ENCODE results near the gene EIF3K.

DNA sequence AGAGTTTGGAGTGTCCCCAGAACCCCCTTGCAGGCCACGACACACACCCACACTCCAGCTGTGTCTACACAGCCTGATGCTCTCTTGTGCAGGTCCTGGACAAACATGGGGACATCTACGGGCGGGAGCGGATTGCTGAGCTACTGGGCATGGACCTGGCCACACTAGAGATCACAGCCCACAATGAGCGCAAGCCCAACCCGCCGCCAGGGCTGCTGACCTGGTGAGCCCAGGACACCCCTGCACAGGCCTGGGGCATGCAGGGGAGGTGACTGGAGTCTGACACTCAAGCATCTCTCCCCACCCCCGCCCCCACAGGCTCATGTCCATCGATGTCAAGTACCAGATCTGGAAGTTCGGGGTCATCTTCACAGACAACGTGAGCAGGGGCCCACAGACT is 41.2 kb upstream of the EIF3K start:
- TF ChIP-seq ARNTL (CRISPR knock-in tag; IDR thresholded peaks at IDR 0.05; ENCODE audit: borderline replicate concordance, low read depth): no peak
- TF ChIP-seq SNAI2 (CRISPR knock-in tag; IDR thresholded peaks at IDR 0.05): no peak
- TF ChIP-seq, protein P1, sequence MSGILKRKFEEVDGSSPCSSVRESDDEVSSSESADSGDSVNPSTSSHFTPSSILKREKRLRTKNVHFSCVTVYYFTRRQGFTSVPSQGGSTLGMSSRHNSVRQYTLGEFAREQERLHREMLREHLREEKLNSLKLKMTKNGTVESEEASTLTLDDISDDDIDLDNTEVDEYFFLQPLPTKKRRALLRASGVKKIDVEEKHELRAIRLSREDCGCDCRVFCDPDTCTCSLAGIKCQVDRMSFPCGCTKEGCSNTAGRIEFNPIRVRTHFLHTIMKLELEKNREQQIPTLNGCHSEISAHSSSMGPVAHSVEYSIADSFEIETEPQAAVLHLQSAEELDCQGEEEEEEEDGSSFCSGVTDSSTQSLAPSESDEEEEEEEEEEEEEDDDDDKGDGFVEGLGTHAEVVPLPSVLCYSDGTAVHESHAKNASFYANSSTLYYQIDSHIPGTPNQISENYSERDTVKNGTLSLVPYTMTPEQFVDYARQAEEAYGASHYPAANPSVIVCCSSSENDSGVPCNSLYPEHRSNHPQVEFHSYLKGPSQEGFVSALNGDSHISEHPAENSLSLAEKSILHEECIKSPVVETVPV (CRISPR knock-in tag; IDR thresholded peaks at IDR 0.05): no peak
- no peak for TF ChIP-seq ISL1 (CRISPR knock-in tag; IDR thresholded peaks at IDR 0.05)
- TF ChIP-seq ZNF8 (CRISPR knock-in tag; IDR thresholded peaks at IDR 0.05): no peak
- TF ChIP-seq ZC3H10 (CRISPR knock-in tag; IDR thresholded peaks at IDR 0.05): no peak
- TF ChIP-seq TOX (CRISPR knock-in tag; IDR thresholded peaks at IDR 0.05; ENCODE audit: borderline replicate concordance): no peak
- TF ChIP-seq RARB (CRISPR knock-in tag; IDR thresholded peaks at IDR 0.05): no peak
- TF ChIP-seq, protein P2, sequence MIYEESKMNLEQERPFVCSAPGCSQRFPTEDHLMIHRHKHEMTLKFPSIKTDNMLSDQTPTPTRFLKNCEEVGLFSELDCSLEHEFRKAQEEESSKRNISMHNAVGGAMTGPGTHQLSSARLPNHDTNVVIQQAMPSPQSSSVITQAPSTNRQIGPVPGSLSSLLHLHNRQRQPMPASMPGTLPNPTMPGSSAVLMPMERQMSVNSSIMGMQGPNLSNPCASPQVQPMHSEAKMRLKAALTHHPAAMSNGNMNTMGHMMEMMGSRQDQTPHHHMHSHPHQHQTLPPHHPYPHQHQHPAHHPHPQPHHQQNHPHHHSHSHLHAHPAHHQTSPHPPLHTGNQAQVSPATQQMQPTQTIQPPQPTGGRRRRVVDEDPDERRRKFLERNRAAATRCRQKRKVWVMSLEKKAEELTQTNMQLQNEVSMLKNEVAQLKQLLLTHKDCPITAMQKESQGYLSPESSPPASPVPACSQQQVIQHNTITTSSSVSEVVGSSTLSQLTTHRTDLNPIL (CRISPR knock-in tag; IDR thresholded peaks at IDR 0.05; ENCODE audit: low read depth): no peak
- no peak for TF ChIP-seq CSDC2 (CRISPR knock-in tag; IDR thresholded peaks at IDR 0.05)
- no peak for TF ChIP-seq ZNF565 (CRISPR knock-in tag; conservative IDR thresholded peaks at IDR 0.05; ENCODE audit: low read depth)
- TF ChIP-seq ZNF70 (CRISPR knock-in tag; IDR thresholded peaks at IDR 0.05): no peak

Data from SK-N-SH treated with all-trans-retinoic acid at 6 μM for 48 hours (cell line).